Measurements from ENCODE around the gene AK8. TPM values are rescaled to one million over a fixed set of nuclear protein-coding genes. Genes with fewer than 3 reads are reported as not detected.

AK8 gene
- total RNA-seq, 4 donors from 2014 or later, result 0.61 to 1.9 TPM; not detected in 2

DNA sequence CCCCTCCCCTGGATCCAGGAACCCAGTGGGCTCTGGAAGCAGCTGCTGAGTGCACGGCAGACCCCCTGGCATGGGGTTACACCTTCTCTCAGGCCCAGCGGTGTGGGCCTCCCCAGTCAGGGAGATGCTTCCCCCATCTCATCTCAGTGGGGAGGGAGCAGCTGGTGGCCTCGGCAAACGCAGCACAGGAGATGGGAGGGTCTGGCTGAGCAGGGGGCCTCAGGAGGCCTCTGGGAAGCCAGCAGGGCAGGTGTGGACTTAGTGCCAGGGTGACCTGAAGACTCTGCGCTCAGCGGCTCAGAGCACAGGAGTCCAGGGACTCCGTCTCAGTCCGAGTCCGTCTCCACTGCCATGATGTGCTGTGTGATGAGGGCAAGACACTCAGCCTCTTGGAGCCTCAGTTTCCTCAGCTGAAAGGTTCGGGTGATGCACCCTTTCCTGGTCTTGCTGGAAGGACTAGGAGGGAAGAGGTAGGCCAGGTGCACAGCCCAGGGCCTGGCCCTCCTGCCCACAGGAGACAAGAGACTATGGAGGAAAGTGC, 107.2 kb downstream of the AK8 start:
- no peaks in the 10 kb centered on the region for H3K36me3 ChIP-seq
- peak overlapping the region; percentile 71 to 72 for H3K4me3 ChIP-seq
- TF ChIP-seq CTCF (IDR thresholded peaks at IDR 0.05) (no peak), POLR2A (IDR thresholded peaks at IDR 0.05) (no peak)
- intact Hi-C loops (cut with DNase I; ENCODE audit: low total_unique reads), result no loop called here
- H3K9me3 ChIP-seq, result no peaks in the 10 kb centered on the region
- no peaks in the 10 kb centered on the region for H3K27me3 ChIP-seq
- DNase-seq, result no peak
- peak overlapping the region; percentile 74 to 79 for H3K27ac ChIP-seq
- no peaks in the 10 kb centered on the region for H3K4me1 ChIP-seq

GRCh38 chr9:132769906-132770769, 107.9 kb downstream of the AK8 start:
- Histone ChIP-seq H3K4me3 (peak overlapping the region; percentile 71 to 72), H3K27me3 (no peaks in the 10 kb centered on the region), H3K9me3 (no peaks in the 10 kb centered on the region), H3K36me3 (no peaks in the 10 kb centered on the region), H3K4me1 (no peaks in the 10 kb centered on the region), H3K27ac (peak overlapping the region; percentile 74 to 79)
- TF ChIP-seq POLR2A (IDR thresholded peaks at IDR 0.05) (peak; percentile 28 to 43), CTCF (IDR thresholded peaks at IDR 0.05) (no peak)
- peak; percentile 38 to 65 for DNase-seq
- intact Hi-C loops (cut with DNase I; ENCODE audit: low total_unique reads), result no loop called here

GRCh38 chr9:132768932-132769905, 108.9 kb downstream of the AK8 start:
- Histone ChIP-seq H3K9me3 (no peaks in the 10 kb centered on the region), H3K27ac (peak overlapping the region; percentile 74 to 79), H3K4me1 (no peaks in the 10 kb centered on the region), H3K4me3 (peak overlapping the region; percentile 71 to 72), H3K27me3 (no peaks in the 10 kb centered on the region), H3K36me3 (no peaks in the 10 kb centered on the region)
- TF ChIP-seq POLR2A (IDR thresholded peaks at IDR 0.05) (no peak), CTCF (IDR thresholded peaks at IDR 0.05) (peak in 3 of 4 experiments; percentile 39 to 61 (median 41))
- peak; percentile 35 to 38 for DNase-seq
- intact Hi-C loops (cut with DNase I; ENCODE audit: low total_unique reads), result no loop called here

- H3K4me1 ChIP-seq, result no peaks in the 10 kb centered on the region
- H3K27ac ChIP-seq, result no peak overlapping the region
- DNase-seq, result no peak
- intact Hi-C loops (cut with DNase I; ENCODE audit: low total_unique reads), result no loop called here
- no peaks in the 10 kb centered on the region for H3K9me3 ChIP-seq
- H3K27me3 ChIP-seq, result no peaks in the 10 kb centered on the region
- no peak overlapping the region for H3K4me3 ChIP-seq
- H3K36me3 ChIP-seq, result no peaks in the 10 kb centered on the region
- TF ChIP-seq POLR2A (IDR thresholded peaks at IDR 0.05) (no peak), CTCF (IDR thresholded peaks at IDR 0.05) (no peak)
Observed at GRCh38 chr9:132763574-132763973, 114.5 kb downstream of the AK8 start.
